Measurements from ENCODE around the gene MINDY3. TPM values are rescaled to one million over a fixed set of nuclear protein-coding genes. Genes with fewer than 3 reads are reported as not detected.
"Not testable (repeated sequence)": the region's sequence is repeated elsewhere in the genome, so short reads cannot be mapped to it uniquely, and the experiment has no call there.

MINDY3 gene
- polyA plus RNA-seq, 1 experiment, result 28.7 TPM

- Histone ChIP-seq H3K27ac (ENCODE audit: low read depth, low read length) (no peak overlapping the region), H3K9me3 (ENCODE audit: control insufficient read depth, insufficient read depth, low read length) (no peaks in the 10 kb centered on the region; the same call in 1 of the 2 replicates), H3K27me3 (ENCODE audit: control insufficient read depth, insufficient read depth, low read length) (no peaks in the 10 kb centered on the region), H3K4me3 (ENCODE audit: low read depth, low read length) (no peak overlapping the region)
- POLR2A ChIA-PET, result no interaction called here
- no peak for DNase-seq (ENCODE audit: low read depth, low spot score)
- CTCF ChIA-PET, result no interaction called here
- TF ChIP-seq CTCF (IDR thresholded peaks at IDR 0.05; ENCODE audit: low read depth, low read length), result no peak
These were observed 97.3 kb downstream of the MINDY3 start for GRCh38 chr10:15763006-15763405.

- H3K9me3 ChIP-seq (ENCODE audit: control insufficient read depth, insufficient read depth, low read length); POLR2A ChIA-PET; H3K27ac ChIP-seq (ENCODE audit: low read depth, low read length); CTCF ChIA-PET; H3K4me3 ChIP-seq (ENCODE audit: low read depth, low read length); DNase-seq (ENCODE audit: low read depth, low spot score); H3K27me3 ChIP-seq (ENCODE audit: control insufficient read depth, insufficient read depth, low read length): not testable (repeated sequence)
These were observed 98.1 kb downstream of the MINDY3 start for GRCh38 chr10:15762239-15762638.

GRCh38 chr10:15761224-15761623 is 99.1 kb downstream of the MINDY3 start:
- H3K27ac ChIP-seq (ENCODE audit: low read depth, low read length); POLR2A ChIA-PET; DNase-seq (ENCODE audit: low read depth, low spot score); H3K4me3 ChIP-seq (ENCODE audit: low read depth, low read length); CTCF ChIA-PET; H3K9me3 ChIP-seq (ENCODE audit: control insufficient read depth, insufficient read depth, low read length); H3K27me3 ChIP-seq (ENCODE audit: control insufficient read depth, insufficient read depth, low read length): not testable (repeated sequence)

GRCh38 chr10:15760681-15761080 is 99.6 kb downstream of the MINDY3 start:
- no peak overlapping the region for H3K27ac ChIP-seq (ENCODE audit: low read depth, low read length)
- CTCF ChIA-PET, result no interaction called here
- no peak for TF ChIP-seq CTCF (IDR thresholded peaks at IDR 0.05; ENCODE audit: low read depth, low read length)
- POLR2A ChIA-PET, result no interaction called here
- no peaks in the 10 kb centered on the region for H3K9me3 ChIP-seq (ENCODE audit: control insufficient read depth, insufficient read depth, low read length)
- DNase-seq (ENCODE audit: low read depth, low spot score), result no peak
- H3K27me3 ChIP-seq (ENCODE audit: control insufficient read depth, insufficient read depth, low read length), result no peaks in the 10 kb centered on the region
- no peak overlapping the region for H3K4me3 ChIP-seq (ENCODE audit: low read depth, low read length)

- Histone ChIP-seq H3K9me3 (ENCODE audit: control insufficient read depth, insufficient read depth, low read length) (no peaks in the 10 kb centered on the region), H3K27me3 (ENCODE audit: control insufficient read depth, insufficient read depth, low read length) (no peaks in the 10 kb centered on the region), H3K27ac (ENCODE audit: low read depth, low read length) (no peak overlapping the region), H3K4me3 (ENCODE audit: low read depth, low read length) (no peak overlapping the region)
- ChIA-PET POLR2A (no interaction called here), CTCF (no interaction called here)
- no peak for DNase-seq (ENCODE audit: low read depth, low spot score)
- no peak for TF ChIP-seq CTCF (IDR thresholded peaks at IDR 0.05; ENCODE audit: low read depth, low read length)
These were observed 101.0 kb downstream of the MINDY3 start for GRCh38 chr10:15759265-15759664.

- no peak for DNase-seq (ENCODE audit: low read depth, low spot score)
- H3K27ac ChIP-seq (ENCODE audit: low read depth, low read length), result no peak overlapping the region
- H3K27me3 ChIP-seq (ENCODE audit: control insufficient read depth, insufficient read depth, low read length), result no peaks in the 10 kb centered on the region
- no peaks in the 10 kb centered on the region for H3K9me3 ChIP-seq (ENCODE audit: control insufficient read depth, insufficient read depth, low read length)
- no peak overlapping the region for H3K4me3 ChIP-seq (ENCODE audit: low read depth, low read length)
- CTCF ChIA-PET, result no interaction called here
- TF ChIP-seq CTCF (IDR thresholded peaks at IDR 0.05; ENCODE audit: low read depth, low read length), result no peak
- POLR2A ChIA-PET, result no interaction called here
These were observed 101.7 kb downstream of the MINDY3 start for GRCh38 chr10:15758618-15759017.

All from AG04450 (cell line).